ENCODE results near the gene BCL3.

The BCL3 gene

DNA sequence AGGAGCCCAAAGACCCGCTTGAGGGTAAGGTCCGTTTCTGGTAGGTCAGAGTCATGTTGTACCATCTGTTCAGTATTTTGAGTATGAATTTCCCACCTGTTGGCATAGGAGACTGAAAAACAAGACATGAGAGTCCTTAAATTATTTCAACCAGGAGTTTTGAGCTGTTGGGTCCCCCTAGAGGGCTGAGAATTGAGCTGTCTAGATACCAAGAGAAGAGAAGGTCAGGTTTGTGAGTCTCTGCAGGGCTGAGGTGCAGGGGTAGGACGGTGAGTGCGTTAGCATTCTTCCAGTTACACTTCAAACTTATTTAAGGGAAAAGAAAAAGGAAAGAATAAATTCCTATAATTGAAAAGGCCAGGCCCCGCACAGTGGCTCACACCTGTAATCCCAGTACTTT, 34.2 kb downstream of the BCL3 start:
- TF ChIP-seq, protein P1, sequence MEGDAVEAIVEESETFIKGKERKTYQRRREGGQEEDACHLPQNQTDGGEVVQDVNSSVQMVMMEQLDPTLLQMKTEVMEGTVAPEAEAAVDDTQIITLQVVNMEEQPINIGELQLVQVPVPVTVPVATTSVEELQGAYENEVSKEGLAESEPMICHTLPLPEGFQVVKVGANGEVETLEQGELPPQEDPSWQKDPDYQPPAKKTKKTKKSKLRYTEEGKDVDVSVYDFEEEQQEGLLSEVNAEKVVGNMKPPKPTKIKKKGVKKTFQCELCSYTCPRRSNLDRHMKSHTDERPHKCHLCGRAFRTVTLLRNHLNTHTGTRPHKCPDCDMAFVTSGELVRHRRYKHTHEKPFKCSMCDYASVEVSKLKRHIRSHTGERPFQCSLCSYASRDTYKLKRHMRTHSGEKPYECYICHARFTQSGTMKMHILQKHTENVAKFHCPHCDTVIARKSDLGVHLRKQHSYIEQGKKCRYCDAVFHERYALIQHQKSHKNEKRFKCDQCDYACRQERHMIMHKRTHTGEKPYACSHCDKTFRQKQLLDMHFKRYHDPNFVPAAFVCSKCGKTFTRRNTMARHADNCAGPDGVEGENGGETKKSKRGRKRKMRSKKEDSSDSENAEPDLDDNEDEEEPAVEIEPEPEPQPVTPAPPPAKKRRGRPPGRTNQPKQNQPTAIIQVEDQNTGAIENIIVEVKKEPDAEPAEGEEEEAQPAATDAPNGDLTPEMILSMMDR (IDR thresholded peaks at IDR 0.05; ENCODE audit: insufficient read depth, missing control alignments): no peak
- FAIRE-seq (no peak), DNase-seq (ENCODE audit: insufficient read length, low spot score) (no peak)

DNA sequence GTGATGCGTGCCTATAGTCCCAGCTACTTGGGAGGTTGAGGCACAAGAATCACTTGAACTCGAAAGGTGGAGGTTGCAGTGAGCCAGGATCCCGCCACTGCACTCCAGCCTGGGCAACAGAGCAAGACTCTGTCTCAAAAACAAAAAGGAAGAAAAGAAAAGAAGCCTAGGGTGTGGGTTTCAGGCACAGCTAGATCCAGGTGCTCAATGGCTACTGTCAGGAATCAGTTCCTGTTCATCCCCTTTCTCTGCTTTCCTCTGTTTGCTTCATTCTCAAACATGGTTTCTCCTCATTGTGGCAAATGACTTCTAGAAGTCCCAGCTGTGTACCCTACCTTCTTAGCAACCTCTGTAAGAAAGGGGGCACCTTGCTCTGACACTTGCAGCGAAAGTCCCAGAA, 35.0 kb downstream of the BCL3 start:
- DNase-seq (ENCODE audit: insufficient read length, low spot score): no peak
- TF ChIP-seq, protein P1 (IDR thresholded peaks at IDR 0.05; ENCODE audit: insufficient read depth, missing control alignments): no peak
- FAIRE-seq: no peak

DNA sequence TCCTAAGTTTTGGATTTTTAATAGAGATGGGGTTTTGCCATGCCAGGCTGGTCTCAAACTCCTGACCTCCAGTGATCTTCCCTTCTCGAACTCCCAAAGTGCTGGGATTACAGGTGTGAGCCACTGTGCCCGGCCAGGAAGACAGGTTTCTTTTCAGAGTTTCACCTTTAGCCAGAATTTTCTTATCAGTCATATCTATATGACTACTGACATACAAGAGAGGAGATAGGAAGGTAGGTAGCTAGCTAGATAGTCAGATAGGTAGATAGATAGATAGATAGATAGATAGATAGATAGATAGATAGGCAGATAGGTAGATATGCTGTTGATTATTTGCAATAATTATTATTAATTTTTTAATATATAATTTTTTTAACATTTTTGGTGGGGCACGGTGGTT, 36.8 kb downstream of the BCL3 start:
- DNase-seq (ENCODE audit: insufficient read length, low spot score) (no peak), FAIRE-seq (no peak)
- TF ChIP-seq, protein P1 (IDR thresholded peaks at IDR 0.05; ENCODE audit: insufficient read depth, missing control alignments): no peak

DNA sequence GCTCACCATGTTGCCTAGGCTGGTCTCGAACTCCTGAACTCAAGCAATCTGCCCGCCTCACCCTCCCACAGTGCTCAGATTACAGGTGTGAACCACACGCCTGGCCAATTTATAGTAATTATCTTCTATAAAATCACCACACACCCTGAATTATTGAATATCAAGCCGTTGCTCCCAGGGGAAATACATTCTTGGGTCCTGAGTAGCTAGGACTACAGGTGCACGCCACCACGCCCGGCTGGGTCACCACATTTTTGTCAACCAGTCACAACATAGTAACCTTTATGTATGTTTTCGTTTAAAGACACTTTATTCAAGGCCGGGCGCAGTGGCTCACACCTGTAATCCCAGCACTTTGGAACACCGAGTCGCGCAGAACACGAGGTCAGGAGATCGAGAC, 37.5 kb downstream of the BCL3 start:
- DNase-seq (ENCODE audit: insufficient read length, low spot score): no peak
- TF ChIP-seq, protein P1 (IDR thresholded peaks at IDR 0.05; ENCODE audit: insufficient read depth, missing control alignments): no peak
- FAIRE-seq: no peak

DNA sequence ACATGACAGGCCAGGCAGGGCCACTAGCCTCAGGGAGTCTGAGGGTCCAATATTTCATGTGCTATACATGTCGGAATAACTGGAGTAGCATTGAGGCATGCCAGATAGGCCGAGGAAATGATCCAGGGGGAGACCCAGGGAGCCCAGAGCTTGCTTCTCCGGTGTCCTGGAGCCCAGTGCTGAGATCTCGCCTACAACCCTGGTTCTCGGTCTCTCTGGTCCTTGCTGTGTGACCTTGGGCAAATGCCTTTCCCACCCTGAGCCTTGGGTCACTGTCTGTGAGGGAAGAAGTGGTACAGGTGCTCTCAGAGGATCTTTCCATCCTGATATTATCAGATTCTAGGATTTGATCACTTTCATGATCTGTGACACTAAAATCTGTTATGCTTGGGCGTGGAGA, 40.5 kb downstream of the BCL3 start:
- FAIRE-seq (no peak), DNase-seq (ENCODE audit: insufficient read length, low spot score) (no peak)
- TF ChIP-seq, protein P1 (IDR thresholded peaks at IDR 0.05; ENCODE audit: insufficient read depth, missing control alignments): no peak

DNA sequence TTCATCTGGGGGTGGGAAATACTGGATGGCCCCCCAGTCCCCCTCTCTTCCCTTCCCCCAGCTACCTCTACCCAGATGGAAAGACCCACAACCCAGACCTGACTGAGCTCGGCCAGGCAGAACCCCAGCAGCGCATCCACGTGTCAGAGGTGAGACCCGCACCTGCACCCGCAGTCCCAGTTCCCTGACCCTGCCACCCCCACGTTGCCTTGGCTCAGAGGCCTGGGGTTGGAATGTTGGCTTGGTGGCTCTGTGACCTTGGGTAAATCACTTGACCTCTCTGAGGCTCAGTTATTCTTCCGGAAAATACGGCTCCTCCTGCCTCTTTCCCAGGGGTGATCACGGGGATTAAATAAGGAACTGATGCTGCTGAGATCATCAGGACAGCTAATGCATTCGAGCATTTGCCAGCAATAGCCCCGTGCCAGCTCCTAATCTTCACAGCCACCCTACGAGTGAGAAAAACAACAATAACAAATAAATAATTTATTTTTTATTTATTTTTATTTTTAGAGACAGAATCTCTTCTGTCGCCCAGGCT, 41.5 kb downstream of the BCL3 start:
- no peak for DNase-seq (ENCODE audit: insufficient read length, low spot score)
- TF ChIP-seq, protein P1 (IDR thresholded peaks at IDR 0.05; ENCODE audit: insufficient read depth, missing control alignments): no peak
- no peak for FAIRE-seq

DNA sequence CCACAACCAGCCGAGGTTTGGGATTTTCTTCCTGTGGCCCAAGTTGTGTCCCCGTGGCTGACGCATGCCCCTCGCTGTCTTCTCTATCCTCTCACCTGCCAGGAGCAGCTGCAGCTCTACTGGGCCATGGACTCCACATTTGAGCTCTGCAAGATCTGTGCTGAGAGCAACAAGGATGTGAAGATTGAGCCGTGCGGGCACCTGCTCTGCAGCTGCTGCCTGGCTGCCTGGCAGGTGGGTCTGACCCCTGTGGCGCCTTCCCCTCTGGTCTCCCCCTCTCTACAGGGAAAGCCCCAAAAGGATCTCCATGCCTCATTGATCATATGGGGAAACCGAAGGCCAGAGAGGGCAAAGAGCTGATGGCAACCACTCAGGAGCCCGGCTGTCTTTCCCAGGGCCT, 43.8 kb downstream of the BCL3 start:
- TF ChIP-seq, protein P1 (IDR thresholded peaks at IDR 0.05; ENCODE audit: insufficient read depth, missing control alignments): no peak
- FAIRE-seq (no peak), DNase-seq (ENCODE audit: insufficient read length, low spot score) (no peak)
